NCI-H524 treated with DMSO at 0.1 percent for 48 hours (cell line): ENCODE measurements around the gene MYOM1.
"Not testable (repeated sequence)": the region's sequence is repeated elsewhere in the genome, so short reads cannot be mapped to it uniquely, and the experiment has no call there.

Source experiments
- DNase-seq: peaks from one replicate; lab custom pipeline; 2025; lab: John Stamatoyannopoulos, UW

The MYOM1 gene

GRCh38 chr18:3028115-3028514 is 191.7 kb downstream of the MYOM1 start:
- not testable (repeated sequence) for DNase-seq

- DNase-seq: no peak
These were observed 192.3 kb downstream of the MYOM1 start for GRCh38 chr18:3027370-3027891.

GRCh38 chr18:3025544-3025943 is 194.2 kb downstream of the MYOM1 start:
- DNase-seq: no peak

- DNase-seq: not testable (repeated sequence)
These were observed 196.2 kb downstream of the MYOM1 start for GRCh38 chr18:3023603-3024002.
